COLO829 (cell line): ENCODE measurements around the gene GLDC.
"Not testable (repeated sequence)": the region's sequence is repeated elsewhere in the genome, so short reads cannot be mapped to it uniquely, and the experiment has no call there.

Experiments used
- DNase-seq: peaks from one replicate; pipeline ENCODE4 v3.0.0; 2012; ENCODE audit warnings: low spot score

Gene GLDC

DNA sequence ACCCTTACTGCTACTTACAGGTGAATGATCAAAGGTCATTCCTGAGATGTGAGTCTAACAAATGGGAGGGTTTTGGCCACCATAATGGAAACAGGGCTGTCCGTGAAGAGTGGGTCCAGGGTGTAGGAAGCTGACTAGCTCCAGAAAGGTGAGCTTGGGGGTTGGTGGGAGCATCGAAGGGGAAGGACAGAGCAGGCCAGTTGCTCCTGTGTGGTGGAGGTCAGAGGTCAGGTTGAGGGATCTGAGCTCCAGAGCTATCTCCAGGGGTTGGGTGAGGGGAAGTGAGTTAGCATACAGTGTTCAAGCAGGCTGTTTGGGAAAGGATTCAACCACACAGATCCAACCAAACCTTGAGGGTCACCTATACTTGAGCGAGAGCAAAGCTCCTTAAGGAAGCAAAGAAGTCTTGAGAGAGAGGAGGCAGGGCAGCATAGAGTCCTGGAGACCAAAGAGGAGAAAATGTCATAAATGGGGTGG lies 18.7 kb upstream of the GLDC start:
- DNase-seq: no peak

DNA sequence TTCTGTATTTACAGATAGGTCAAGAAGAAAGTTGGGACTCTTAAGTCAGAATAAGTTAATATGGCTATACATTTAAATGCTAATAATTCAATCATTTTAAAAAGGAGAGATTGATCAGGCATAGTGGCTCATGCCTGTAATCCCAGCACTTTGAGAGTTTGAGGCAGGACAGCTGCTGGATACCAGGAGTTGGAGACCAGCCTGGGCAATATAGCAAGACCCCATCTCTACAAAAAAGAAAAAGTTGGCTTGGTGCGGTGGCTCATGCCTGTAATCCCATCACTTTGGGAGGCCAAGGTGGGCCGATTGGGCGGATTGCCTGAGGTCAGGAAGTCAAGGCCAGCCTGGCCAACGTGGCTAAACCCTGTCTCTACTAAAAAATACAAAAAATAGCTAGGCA lies 15.0 kb upstream of the GLDC start:
- no peak for DNase-seq

DNA sequence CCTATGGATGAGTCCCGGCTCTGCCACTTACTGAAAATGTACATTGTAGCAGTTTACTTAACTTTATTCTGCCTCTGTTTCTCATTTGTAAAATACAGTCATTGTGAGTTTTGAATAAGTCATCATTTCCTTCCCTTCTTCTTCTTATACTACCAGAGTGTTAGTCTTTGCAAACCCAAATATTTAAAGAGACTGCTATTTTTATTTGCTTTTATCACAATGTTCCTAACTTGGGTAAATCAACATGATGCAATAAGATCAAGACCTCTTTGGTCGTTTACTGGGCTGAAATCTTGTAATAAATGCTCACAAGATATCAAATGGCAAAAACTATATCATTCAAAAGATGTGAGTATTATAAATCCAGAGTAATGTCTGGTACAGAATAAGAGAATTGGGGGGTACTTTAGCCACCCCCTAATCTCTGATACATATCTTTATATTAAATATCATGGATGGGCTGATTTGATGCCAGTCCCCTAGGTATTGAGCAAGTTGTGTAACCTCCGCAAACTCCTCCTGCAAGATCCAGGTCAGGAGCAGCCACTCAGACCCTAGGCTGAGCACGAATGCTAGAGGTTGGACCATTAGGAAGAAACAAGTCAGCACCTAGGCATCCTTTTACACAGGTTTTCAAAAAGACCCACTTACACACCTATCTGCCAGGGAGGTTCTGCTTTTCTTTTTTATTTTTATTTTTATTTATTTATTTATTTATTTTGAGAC lies 13.3 kb upstream of the GLDC start:
- DNase-seq: no peak

DNA sequence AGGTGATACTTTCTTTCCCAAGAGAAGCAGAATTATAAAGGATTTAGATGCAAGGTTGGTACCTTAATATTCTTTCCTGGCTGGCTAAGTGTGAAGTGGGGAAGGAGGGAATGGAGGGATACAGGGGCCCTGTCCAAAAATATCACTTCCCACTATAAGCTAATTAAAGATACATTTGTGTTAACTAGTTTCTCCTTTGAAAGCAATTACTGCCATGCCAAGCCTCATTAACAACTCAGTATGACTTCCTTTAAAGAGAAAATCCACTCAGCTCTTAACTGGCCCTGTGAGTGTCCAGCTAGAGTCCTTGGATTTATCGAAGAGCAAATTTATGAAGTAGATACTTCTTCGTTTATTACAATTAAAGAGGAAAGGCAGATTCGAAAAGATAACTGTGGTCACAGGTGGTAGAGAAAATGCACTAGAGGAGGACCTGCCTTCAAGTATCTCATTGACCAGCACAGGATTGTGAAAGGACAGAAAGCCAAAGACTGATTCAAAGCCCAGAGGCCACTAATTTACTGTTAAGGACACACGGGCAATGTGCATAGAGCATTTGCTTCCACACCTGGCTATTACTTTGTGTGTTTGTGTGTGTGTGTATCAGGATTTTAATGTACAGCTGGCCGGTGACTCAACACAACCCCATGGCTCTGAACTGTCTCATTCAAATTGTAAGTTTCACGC lies 11.2 kb upstream of the GLDC start:
- no peak for DNase-seq

DNA sequence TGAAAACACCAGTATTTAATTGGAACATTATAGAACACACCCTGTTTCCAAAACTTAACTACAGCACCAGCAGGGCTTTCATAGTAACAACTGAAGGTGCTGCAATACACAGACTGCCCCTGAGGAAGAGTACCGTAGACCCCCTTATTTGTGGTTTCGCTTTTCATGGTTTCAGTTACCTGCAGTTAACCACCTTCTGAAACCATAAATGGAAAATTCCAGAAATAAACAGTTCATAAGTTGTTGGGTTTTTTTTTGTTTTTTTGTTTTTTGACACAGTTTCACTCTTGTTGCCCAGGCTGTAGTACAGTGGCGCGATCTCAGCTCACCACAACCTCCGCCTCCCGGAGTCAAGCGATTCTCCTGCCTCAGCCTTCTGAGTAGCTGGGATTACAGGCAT lies 9.5 kb upstream of the GLDC start:
- no peak for DNase-seq

DNA sequence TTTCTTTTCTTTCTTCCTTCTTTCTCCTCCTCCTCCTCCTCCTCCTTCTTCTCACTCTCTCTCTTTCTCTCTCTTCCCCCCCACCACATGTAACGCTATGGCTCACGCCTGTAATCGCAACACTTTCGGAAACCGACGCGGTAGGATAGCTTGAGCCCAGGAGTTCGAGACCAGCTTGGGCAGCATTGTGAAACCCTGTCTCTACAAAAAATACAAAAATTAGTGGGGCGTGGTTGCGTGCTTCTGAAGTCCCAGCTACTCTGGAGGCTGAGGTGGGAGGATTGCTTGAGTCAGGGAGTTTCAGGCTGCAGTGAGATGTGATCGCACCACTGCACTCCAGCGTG lies 736 bp upstream of the GLDC start:
- no peak for DNase-seq

DNA sequence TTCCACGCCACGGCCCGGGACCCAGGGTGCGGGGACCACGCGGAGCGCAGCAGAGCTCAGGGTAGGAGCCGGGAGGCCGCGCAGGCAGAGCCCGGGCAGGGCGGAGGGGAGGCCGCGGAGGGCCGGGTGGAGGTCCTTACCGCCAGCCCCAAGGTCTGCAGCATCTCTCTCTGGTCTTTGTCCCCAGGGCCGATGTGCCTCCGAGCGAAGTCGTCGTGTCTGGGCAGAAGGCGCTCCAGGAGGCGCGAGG lies 499 bp downstream of the GLDC start:
- not testable (repeated sequence) for DNase-seq

DNA sequence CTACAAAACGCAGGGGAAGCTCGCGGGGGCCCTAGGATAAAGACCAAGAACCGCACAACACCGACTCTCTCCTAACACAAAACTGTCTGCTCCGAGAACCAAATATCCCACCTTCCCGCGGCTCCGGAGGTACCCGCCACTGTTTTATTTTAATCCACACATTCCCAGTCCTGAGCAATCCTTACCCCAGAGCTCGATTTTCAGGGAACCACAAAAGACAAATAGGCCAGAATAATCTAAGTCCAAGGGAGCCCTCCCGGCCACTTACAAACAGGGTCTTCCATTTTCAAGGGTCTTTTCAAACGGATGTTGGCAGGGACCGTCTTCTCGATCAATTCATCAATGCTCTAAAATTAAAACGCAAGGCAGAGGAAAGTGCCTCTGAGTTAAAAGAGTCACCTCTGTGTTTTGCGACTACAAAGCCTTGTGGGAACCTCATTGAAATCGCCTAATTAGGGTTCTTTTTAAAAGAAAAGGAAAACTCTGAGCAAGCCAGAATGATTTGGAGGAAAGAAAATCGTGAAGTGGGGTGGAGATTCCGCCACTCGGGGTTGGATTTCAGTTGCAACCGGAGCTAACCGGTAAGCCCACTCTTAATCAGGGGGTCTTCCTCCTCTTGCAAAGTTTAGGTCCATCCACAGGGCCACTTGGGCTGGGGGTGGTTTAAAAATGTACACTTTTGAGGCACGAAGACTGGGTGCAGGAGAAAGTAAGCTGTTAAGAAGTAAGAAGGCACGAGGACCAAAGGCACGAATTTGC lies 1.0 kb downstream of the GLDC start:
- DNase-seq: no peak

DNA sequence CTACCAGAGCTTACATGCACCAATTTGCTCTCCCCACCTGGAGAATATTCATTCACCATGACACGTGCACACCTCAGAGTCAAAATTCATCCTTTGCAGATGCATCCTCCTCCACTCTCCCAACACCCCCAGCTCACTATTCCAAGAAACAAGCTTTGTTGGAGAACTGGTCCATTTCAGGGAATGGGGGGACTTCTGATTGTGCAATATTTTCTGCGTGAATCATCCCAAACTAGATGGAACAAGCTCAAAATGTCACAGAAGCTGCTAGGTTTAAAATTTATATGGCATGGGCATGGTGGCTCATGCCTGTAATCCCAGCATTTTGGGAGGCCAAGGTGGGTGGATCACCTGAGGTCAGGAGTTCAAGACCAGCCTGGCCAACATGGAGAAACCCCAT lies 3.6 kb downstream of the GLDC start:
- DNase-seq: no peak

DNA sequence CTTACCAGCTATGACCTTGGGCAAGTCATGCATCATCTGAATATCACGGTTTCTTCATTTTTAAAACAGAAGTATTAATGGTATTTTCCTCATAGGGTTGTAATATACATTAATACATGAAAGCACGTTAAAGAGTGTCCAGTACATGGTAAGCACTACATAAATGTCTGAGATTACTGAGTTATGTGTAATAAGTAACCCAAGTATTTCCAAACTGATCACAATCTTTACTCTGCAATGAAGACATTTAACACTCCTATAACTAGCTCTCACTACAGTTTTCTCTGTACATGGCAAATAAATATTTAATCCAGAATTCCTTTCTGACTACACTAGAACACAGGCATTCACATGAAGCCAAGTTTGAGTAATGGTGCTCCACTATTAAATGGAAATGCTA lies 4.0 kb downstream of the GLDC start:
- DNase-seq: no peak

DNA sequence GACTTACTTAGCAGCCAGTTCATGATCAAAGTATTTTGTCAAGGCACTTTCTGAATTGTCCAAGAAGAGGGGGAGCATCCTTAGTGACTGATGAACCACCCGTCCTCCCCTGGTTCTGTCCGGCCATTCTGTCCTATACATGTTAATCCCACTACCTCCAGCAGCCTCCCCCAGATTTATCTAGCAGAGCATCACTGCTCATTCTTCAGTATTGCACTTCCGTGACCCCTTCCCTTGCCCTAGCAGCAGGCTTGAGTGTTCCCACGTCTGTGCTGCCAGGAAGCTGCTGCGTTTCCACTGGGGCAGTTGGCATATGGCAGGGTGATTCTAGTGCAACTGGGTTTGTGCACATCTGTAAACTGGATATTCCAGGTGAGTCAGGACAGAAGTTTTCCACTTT lies 4.5 kb downstream of the GLDC start:
- no peak for DNase-seq

DNA sequence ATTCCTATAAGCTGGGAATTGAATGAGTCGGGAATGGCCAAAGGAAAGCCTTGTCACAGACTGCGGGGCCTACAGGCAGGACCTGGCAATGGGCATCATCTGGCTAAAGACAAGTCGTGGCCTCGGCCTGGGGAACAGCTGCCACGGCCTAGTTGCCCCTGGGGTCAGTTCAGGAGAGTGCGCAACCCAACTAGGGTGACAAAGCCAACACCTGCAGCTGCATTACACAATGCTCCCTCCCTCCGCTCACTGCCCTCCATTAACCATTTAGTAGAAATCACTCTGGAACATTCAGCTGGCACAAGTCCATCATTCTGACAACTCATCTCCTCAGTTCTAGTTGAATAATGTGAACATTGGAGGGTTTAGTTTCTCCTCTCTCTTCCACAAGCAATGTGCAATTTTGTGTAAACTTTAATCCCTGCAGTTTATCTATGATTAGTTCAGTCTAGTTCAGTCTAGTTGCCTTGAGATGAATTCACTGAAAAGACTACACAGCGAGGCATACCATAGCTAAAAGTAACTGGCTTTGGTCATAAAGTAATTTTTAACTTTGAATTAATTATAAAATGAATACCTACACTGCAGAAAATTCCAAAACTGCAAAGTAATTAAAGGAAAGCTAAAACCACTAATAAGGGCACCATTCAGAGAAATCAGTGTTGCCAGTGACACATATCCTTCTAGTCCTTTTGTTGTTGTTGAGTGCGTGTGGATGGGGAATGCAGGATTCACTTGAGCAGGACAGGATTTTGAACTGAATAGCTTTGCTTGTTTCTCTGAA lies 5.1 kb downstream of the GLDC start:
- no peak for DNase-seq

DNA sequence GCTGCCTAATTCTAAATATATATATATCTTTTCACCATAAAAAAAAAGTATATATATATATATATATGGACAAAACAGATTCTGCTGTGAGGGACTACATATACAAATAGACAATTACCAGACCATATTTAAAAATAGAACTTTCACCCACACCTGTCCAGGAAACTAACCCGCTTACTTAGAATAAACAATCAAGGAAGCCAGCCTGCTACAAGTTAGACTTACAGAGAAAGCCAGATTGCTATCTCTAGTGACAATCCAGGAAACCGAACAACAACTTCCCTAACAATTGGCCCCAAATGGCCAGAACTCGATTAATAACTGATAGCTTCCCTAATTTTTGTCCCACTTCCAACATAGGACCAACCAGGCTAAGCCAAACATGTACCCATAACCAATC lies 5.9 kb downstream of the GLDC start:
- no peak for DNase-seq

DNA sequence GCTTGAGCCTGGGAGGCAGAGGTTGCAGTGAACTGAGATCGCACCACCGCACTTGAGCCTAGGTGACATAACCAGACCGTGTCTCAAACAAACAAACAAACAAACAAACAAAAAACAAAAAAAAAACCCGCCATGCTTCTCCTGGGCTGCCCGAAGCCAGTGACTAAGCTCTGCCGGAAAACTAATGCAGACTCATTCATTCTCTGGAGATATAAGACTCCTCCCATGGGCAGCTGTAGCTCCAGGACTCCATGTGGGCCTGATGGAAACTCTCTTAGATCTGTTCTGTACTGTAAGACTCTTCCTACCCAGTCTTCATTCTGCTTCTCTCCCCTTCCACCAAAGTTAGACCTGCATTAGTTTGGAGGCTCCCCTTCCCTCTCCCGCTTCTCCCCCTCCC lies 11.1 kb downstream of the GLDC start:
- no peak for DNase-seq

DNA sequence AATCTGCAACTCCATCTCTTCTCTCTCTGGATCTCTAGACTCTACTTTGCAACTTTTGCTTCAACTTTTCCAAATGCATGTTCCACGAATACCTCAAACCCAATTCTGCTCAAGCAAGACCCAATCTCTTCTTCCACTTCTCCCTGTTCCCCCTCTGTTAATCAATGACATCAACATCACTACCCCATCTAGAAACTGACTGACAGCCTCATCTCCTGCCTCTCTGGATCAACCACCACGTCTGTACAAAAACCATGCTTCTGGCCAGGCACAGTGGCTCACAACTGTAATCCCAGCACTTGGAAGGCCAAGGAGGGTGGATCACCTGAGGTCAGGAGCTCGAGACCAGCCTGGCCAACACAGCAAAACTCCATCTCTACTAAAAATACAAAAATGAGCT lies 12.2 kb downstream of the GLDC start:
- no peak for DNase-seq

DNA sequence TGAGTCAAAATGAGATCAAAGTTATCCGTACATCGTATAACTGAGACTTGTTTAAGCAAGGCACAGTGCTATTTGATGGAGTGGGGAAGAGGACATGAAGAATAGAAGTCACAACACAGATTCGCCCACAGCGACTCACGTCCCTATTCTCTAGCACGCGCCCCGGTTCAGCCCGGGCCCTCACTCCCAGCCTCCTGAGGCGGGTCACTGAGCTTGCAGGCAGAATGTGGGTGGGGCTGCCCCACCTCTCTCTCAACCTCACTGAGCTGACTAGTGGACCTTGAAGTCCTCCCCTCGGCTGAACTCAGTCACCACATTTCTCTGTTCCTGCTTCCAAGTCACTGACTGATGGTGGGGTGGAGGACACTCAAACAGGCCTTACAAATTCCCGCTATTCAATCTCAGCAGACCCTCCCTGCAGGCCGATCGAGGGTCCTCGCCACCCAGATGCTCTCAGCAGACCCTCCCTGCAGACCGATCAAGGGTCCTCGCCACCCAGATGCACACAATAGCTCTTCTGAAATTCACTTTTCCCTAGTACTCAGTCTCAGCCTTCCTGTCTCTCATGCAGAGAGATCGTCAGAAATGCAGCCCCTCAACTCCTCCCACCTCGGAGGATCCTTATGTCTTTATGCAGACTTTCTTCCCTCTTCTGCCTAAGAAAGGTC lies 12.9 kb downstream of the GLDC start:
- no peak for DNase-seq

DNA sequence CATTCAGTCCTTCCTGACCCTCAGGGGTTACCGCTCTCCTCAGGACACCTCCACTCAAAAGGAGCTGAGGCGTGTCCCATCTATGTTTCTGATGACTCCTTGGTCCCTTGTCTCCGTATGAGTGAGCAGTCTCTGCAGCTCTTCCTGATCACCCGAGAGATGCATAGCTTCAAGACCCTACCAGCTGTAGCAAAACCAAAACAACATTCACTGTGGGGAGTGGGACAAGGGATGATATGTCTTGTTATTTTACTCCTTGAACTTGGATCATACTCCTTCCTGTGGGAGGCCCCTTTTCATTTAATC lies 14.4 kb downstream of the GLDC start:
- no peak for DNase-seq

DNA sequence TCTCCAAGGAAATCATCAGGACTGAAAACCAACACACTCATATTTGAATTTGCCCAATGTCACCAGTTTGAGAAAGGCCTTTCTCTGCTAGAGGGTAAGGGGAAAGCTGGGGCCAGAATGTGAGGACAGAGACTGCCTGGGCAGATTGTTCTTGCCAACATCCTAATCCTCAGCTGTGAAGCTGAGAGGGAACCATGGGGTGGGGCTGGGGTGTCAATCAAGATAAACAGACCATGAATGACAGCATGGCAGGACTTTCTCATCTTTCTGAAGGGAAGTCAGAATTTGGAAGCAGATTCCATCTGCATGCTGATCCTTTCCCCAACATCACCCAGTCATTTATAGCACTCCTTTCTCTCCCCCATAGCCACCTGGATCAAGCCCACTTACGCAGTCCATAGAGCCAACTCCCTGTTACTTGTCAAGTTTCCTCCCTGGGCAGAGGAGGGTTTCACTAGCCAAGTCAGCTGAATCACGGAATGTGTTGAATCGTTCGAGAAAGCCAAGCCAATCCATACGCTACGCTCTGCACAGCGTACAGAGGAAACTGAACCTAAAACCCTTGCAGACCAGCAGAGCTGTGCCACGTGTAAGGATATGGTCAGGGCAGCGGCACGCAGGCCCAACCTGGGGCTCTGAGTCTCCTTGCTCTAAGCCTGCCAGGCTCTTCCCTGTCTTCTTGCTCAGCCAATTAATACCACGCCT lies 14.9 kb downstream of the GLDC start:
- no peak for DNase-seq

DNA sequence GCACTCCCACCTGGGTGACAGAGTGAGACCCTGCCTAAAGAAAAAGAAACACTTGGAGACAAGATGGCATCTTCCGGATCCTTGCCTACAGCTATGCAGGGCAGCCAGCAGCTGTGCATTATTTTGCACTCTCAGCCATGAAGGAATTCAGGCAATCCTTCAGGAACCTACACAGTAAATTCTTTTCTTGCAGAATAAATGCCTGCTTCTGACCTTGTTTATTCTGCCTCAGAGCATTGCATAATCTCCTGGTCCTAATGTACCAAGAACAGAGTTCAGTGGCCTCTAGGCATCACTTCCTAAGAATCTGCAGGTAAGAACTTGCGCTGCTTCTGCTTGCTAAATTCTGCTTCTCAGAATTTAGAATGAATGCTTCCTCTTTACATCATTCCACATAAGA lies 16.8 kb downstream of the GLDC start:
- DNase-seq: no peak

DNA sequence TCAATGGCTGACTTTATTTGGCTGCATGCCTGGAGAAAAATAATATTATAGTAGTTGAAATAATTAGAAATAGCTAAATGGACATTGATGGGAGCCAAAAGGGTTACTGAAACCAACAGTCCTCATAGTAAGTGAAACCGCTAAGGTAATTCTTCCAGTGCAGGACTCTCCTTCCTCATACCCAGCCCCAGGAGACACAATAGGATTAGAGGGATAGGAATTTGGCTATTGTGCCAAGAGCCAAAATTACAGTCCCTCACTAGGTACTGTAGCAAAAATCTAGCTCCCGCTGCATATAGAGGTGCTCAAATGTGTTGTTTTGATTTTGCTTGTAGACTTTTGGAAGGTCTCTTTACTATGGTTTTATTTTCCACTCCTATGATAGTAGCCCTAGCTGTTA lies 20.2 kb downstream of the GLDC start:
- no peak for DNase-seq

DNA sequence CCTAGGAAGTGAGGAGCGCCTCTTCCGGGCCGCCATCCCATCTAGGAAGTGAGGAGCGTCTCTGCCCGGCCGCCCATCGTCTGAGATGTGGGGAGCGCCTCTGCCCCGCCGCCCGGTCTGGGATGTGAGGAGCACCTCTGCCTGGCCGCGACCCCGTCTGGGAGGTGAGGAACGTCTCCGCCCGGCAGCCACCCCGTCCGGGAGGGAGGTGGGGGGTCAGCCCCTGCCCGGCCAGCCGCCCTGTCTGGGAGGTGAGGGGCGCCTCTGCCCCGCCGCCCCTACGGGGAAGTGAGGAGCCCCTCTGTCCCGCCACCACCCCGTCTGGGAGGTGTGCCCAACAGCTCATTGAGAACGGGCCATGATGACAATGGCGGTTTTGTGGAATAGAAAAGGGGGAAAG lies 22.7 kb downstream of the GLDC start:
- DNase-seq: not testable (repeated sequence)

DNA sequence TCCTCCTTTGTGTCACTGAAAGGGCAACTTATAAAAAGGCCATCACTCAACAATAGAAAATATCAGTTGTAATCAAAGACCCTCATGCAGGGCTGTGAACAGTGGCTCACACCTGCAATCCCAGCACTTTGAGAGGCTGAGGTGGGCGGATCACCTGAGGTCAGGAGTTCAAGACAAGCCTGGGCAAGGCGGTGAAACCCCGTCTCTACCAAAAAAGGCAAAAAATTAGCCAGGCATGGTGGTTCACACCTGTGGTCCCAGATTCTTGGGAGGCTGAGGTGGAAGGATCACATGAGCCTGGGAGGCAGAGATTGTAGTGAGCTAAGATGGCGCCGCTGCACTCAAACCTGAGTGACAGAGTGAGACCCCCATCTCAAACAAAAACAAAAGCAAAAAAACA lies 24.7 kb downstream of the GLDC start:
- no peak for DNase-seq
